GM19328 (cell line): ENCODE results near the gene RPS19.

Experiments
- ATAC-seq: cut with Tn5 transposase; IDR thresholded peaks from one replicate; pipeline ENCODE4 v1.9.1; 2021; ENCODE audit warnings: mild to moderate bottlenecking, moderate library complexity; ENCODE audit not compliant: unreplicated experiment

Gene RPS19

DNA sequence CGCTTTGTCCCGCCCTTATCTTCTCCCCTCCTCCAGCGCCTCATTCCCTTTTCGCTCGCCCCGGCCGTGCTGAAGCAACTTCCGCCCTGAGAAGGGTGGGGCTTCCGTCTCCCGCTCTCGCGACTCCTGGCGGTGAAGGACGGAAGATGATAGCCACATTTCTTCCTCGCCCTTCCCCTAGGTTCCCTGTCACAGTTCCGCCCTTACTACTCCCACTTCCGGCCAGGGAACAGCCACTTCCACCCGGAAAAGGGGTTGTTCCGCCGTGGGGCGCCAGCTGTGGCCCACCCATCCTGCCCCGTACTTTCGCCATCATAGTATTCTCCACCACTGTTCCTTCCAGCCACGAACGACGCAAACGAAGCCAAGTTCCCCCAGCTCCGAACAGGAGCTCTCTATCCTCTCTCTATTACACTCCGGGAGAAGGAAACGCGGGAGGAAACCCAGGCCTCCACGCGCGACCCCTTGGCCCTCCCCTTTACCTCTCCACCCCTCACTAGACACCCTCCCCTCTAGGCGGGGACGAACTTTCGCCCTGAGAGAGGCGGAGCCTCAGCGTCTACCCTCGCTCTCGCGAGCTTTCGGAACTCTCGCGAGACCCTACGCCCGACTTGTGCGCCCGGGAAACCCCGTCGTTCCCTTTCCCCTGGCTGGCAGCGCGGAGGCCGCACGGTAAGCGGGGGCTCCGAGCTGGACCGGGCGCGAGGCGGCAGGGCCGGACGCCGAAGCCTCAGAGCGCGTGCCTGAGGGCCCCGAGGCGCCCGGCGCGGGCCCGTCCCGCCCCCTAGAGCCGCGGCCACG lies at the start of gene RPS19:
Gene RPS19, plus strand, starts transcription at position 638 of the 801 bp plus-strand sequence. CDS start 520 bp downstream, outside the sequence.
- peak; percentile 76 for ATAC-seq

DNA sequence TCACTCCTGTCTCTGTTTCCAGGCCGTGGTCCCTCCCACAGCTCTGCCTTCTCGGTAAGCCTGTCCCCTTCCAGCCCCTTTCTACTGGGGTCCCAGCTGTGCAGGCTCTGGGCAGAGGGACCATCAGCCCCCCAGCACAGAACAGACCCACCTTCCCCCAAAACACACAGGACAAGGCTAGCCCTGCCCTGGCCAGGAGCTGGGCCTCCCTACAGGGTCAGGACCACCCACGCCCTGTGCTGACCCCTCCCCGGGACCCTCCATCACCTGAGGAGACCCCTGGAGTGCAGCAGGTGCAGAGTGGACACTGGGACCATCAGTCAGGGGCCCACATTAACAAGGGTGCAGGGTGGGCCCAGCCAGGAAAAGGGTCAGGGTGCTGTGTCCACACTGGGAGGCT lies 49.8 kb upstream of the RPS19 start:
- ATAC-seq = no peak

DNA sequence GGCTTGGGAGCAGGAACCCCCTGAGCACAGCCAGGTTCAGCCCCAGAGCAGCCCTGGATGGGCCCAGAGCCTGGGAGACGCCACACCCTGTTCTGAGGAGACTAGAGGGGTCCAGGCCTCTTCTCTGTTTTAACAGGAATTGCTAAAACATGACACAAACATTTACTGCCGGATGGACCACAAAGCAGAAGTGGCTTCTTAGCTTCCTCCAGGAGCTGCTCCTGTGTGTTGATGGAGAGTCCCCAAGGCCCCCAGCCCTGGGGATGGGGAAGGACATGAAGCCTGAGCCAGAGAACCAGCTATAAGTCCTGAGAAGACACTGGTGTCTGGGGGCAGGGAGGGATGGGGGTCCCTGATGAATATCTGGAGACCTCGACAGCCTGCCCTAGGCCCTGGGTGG lies 49.0 kb upstream of the RPS19 start:
- no peak for ATAC-seq

- ATAC-seq = no peak
These were observed 48.1 kb upstream of the RPS19 start for GRCh38 chr19:41811981-41812380.

DNA sequence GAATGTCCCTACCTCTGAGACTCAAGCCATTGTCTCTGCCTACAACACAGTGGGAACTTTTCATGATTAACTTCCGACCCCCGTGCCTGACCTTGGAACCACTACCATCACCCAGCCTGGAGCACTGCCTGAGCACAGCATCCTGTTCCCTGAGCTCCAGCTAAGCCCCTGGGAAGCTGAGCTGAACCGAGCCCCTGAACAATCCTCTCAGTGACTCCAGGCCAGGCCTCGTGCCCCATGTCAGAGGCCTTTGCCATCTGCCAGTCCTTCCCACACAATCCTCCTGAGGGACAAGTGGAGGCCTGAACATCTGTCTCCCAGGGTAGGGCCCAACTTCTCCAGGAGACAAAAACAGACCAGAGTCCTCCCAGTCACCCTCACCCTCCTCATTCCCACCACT lies 46.1 kb upstream of the RPS19 start:
- no peak for ATAC-seq

GRCh38 chr19:41815301-41815700 lies 44.8 kb upstream of the RPS19 start:
- no peak for ATAC-seq

GRCh38 chr19:41816761-41817160 lies 43.3 kb upstream of the RPS19 start:
- ATAC-seq = no peak

- ATAC-seq = no peak
These were observed 38.9 kb upstream of the RPS19 start for GRCh38 chr19:41821003-41821735.

- ATAC-seq = no peak
These were observed 21.9 kb upstream of the RPS19 start for GRCh38 chr19:41837981-41838708.

DNA sequence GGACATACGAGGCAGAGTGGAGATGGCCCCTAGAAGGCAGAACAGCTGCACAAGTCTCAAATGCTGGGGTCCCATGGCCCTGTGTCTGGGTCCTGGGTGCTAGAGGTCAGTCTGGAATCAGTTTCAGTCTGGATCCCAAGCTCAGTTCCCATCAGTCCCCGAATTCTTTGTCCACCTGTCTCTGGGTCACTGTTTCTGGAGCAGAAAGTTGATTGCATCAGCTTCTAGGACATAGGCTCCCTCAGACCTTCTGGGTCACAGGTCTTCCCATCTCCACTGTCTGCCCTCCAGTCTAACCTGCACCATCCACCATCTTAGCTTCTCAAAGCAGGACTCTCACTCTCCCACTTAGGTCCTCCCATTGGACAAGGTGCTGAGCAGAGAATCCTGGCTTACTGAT lies 20.8 kb upstream of the RPS19 start:
- ATAC-seq = no peak

- no peak for ATAC-seq
These were observed 16.7 kb upstream of the RPS19 start for GRCh38 chr19:41843371-41843770.

DNA sequence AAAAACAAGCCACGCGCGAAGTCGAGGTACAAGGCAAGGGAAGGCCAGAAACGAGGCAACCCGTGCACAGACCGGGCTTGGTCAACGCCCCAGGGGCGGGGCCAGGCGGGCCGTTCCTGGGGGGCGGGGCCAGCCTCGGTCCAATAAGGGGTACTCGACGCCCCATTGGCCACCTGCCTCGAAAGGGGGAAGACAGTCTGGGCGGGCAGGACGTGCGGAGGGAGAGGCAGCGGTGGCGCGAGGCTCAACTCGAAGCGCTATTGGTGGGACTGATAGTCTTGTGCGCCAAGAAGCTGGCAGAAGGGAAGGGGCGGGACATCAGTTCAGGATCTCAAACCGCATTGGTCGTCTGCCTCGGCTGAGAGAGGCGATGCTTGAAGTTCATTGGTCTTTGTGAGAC lies 15.5 kb upstream of the RPS19 start, which contains the start of gene LYPD4:
Gene LYPD4, minus strand, starts transcription at position 83 of the 400 bp plus-strand sequence. CDS start 5,398 bp downstream, outside the sequence.
- ATAC-seq = no peak

DNA sequence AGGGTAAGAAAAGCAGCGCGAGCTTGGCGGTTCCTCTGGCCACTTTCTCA lies 15.2 kb upstream of the RPS19 start, which contains the start of gene DMRTC2:
Gene DMRTC2, plus strand, starts transcription at position 42 of the 50 bp plus-strand sequence. CDS start 2,387 bp downstream, outside the sequence.
- no peak for ATAC-seq

GRCh38 chr19:41845051-41845590 lies 14.9 kb upstream of the RPS19 start:
- no peak for ATAC-seq

- no peak for ATAC-seq
These were observed 12.5 kb upstream of the RPS19 start for GRCh38 chr19:41847351-41848105.

- ATAC-seq = no peak
These were observed 11.4 kb upstream of the RPS19 start for GRCh38 chr19:41848666-41849065.

- no peak for ATAC-seq
These were observed 11.0 kb upstream of the RPS19 start for GRCh38 chr19:41849067-41849466.

- no peak for ATAC-seq
These were observed 9.7 kb upstream of the RPS19 start for GRCh38 chr19:41850381-41850780.

- no peak for ATAC-seq
These were observed 8.6 kb upstream of the RPS19 start for GRCh38 chr19:41851456-41851855.

GRCh38 chr19:41853344-41853743 lies 6.7 kb upstream of the RPS19 start:
- ATAC-seq = no peak

- ATAC-seq = no peak
These were observed 6.3 kb upstream of the RPS19 start for GRCh38 chr19:41853768-41854167.
